Dermis blood vessel endothelial cell (primary cell): Measurements from ENCODE around the gene PARP12. TPM values are rescaled to one million over a fixed set of nuclear protein-coding genes. Genes with fewer than 3 reads are reported as not detected.
"Not testable (repeated sequence)": the region's sequence is repeated elsewhere in the genome, so short reads cannot be mapped to it uniquely, and the experiment has no call there.

Experiments
- DNase-seq: peaks from one replicate; pipeline ENCODE4 v3.0.0; 2010
- total RNA-seq: library from RNA; depleted of rRNA; stranded (reverse); fragments of >200 nt; gene quantifications from 2 replicates; pipeline ENCODE4 v1.2.3, GENCODE V29; 2014

PARP12 gene
- total RNA-seq, result 98.3 and 107 TPM in 2 replicates

DNA sequence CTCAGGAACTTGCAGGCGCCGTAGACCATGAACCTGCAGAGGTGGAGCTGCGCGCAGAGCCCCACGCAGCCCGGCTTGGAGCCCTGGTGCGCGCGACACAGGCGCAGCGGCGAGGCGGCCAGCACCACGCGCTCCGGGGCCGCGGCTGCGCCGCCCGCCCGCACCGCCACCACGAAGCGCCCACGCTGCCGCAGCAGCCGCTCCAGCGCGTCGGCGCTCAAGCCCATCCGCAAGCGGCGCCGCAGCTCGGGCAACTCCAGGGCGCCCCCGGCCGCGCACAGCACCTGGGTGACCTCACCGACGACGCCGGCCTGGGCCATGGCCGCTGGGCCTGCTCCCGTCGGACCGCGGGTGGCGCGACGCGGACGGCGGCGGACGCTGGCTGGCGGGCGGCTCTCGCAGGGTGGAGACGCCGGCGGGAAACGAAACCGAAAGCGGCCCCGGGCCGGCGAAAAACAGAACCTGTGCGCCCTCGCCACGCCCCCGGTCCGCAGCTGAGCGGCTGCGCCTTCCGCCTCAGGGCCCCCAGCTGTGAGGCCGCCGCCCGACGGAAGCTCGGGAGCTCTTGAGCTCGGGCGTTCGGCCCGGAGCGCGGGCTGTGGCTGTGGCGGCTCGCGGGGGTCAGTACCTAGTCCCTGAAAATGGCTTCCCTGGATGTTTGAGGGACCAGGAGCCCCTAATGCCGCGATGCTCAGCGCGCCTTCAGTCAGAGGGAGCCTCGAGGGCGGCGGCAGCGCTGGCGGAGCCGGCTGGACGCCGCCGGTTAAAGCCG is at the start of gene PARP12:
PARP12 (minus strand) TSS at position 424 of the 772 bp plus-strand sequence; CDS start at position 320, 104 bp downstream.
- DNase-seq, result peak; percentile 89

DNA sequence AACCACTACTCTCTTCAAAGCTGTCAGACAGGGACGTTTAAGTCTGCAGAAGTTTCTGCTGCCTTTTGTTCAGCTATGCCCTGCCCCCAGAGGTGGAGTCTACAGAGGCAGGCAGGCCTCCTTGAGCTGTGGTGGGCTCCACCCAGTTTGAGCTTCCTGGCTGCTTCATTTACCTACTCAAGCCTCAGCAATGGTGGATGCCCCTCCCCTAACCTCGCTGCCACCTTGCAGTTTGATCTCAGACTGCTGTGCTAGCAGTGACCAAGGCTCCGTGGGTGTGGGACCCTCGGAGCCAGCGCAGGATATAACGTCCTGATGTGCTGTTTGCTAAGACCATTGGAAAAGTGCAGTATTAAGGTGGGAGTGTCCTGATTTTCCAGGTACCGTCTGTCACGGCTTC is 46.0 kb upstream of the PARP12 start:
- DNase-seq, result not testable (repeated sequence)

DNA sequence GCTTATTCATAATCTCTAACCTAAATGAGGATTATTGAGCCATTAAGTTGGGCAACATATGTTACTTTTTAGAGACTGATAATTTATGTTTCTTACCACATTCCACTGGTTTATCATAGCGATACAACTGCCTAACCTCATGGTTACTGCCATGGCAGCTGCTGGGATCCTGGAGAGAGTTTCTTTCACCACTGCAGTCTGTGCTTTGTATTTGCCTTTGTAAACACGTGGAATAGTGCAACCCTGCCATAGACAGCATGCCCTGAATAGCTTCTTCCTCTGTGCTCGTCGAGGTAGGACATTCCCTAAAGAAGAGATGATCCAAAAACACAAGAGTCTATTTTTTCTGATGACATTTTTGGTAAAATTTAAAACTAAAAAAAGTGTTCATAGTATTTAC is 33.7 kb upstream of the PARP12 start:
- DNase-seq, result no peak

DNA sequence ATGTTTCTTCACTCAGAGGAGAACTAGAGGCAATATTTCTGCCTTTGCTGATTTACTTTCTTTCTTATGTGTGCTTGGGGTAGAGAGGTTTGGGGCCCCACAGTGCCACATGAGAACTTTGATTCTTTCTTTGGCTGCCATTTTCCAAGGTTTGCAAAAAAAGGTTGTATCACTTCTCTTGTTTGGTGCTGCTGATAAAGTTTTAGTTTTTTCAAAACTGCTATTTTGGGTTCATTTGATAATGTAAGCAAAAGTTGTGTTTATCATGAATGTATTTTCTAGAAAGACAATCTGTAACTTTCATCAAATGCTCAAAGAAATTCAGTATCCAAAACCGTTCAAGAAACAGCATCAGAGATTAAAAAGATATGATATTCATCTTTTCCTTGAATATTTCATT is 30.6 kb upstream of the PARP12 start:
- no peak for DNase-seq

GRCh38 chr7:140085447-140085846 is 22.7 kb upstream of the PARP12 start:
- peak; percentile 10 for DNase-seq

GRCh38 chr7:140084972-140085371 is 22.2 kb upstream of the PARP12 start:
- peak; percentile 31 for DNase-seq

- DNase-seq, result no peak
Measured at GRCh38 chr7:140084142-140084655, 21.4 kb upstream of the PARP12 start.

DNA sequence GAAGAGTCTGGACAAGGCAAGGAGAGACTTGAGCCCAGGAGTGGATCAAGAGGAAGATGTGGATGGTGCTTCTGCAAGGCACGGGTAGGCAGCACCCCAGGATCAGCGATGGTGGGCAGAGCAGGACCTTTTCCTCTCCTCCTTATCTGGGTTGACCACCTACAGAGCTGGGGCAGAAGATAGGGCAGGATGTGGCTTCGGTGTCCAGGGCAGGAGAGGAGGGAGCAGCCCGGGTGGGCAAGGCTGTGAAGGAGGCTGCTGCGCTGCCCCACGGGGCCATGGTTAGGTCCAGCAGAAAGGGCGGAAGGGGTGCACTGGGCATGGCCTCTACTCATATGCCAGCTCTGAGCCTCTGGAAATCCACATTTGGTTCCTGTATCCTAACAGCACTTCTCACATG is 20.0 kb upstream of the PARP12 start:
- DNase-seq, result no peak

GRCh38 chr7:140081774-140082425 is 19.1 kb upstream of the PARP12 start:
- no peak for DNase-seq

DNA sequence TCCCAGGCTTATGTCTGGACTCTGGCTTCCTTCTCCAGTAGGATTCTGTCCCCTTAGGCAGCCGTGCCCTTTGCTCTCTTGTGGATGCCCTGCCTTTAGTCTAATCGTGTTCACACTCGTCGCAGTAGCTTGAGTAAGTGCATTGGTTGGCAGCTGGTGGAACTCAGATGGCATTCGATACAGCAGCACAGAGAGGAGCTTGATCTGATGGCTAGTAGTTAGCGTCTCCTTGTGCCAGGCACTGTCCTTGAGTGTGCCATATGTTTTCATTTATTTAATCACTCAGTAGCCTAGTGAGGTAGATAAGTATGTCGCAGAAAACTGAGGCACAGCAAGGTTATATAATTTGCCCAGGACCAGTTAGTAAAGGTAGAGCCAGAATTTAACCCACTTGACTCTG is 18.2 kb upstream of the PARP12 start:
- no peak for DNase-seq

DNA sequence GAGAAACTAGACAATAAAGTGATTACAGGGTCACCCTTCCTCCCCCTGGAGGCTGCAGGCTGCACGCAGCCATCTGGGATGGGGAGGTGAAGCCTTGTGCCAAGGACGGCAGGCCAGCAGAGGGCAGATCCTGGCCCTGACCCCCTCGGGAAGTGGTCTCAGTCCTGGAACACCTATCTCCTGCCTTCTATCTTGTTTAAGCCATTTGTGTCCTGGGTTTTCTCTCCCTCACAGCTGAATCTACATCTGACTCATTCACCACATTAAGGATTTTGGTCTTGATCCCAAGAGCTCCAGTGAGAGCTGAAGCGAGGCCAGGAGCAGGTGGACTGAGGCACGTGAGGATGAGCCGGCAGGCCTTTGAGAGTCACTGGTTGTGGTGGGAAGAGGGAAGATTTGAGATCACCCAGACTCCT is 16.4 kb upstream of the PARP12 start:
- DNase-seq, result peak; percentile 51

GRCh38 chr7:140078392-140078791 is 15.6 kb upstream of the PARP12 start:
- DNase-seq, result no peak

GRCh38 chr7:140074780-140075179 is 12.0 kb upstream of the PARP12 start:
- DNase-seq, result no peak

DNA sequence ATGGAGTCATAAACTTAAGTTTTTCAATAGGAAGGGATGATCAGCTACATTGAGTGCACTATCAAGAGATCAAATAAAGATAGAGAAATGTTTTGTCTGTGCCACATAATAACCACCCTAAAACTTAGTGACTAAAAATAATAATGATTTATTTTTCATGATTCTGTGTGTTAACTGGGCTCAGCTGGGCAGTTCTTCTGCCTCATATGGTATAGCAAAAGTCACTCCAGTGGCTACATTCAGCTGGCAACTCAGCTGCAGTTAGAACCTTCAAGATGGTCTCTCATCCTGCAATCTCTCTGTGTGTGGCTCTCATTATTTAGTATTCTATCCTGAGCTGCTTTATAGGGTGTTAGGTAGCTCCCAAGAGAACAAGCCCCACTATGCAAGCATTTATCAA is 7.8 kb upstream of the PARP12 start:
- no peak for DNase-seq

- DNase-seq, result no peak
Measured at GRCh38 chr7:140069298-140069949, 6.7 kb upstream of the PARP12 start.

DNA sequence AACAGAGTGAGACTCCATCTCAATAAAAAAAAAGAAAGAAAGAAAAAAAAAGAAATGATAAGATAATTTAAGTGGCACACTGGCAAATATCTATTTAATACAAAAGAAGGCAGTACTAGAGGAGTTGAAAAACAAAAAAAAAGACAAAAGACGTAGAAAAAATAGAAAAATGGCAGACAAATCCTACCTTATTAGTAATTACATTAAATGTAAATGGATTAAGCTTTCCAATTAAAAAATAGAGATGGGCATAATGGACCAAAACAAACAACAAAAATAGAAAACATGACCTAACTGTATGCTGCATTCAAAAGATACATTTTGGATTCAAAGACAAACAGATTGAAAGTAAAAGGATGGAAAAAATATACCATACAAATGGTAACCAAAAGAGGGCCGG is 5.3 kb upstream of the PARP12 start:
- no peak for DNase-seq

- DNase-seq, result no peak
Measured at GRCh38 chr7:140067052-140067451, 4.3 kb upstream of the PARP12 start.

DNA sequence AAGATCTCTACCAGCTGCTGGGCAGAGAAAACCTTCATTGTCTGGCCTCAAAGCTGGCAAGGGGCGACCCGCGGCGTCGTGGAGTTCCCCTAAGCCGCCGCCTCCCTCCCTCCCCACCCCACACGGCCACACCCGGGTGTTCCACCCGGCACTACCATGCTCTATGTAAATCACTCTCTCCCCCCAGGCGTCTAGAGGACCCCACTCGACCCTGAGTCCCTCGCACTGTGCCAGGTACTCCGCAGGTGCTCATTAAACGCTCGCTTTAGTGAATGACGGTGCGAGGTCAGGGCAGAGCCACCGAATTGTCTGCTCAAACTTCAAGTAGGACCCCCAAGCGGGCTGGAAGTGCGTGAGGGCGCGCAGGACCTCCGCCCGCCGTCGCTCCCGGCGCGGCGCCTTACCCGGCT is 628 bp downstream of the PARP12 start:
- DNase-seq, result peak; percentile 48

- no peak for DNase-seq
Measured at GRCh38 chr7:140061607-140061930, 1.2 kb downstream of the PARP12 start.

GRCh38 chr7:140060788-140061606 is 1.8 kb downstream of the PARP12 start:
- peak; percentile 90 for DNase-seq

- DNase-seq, result no peak
Measured at GRCh38 chr7:140060243-140060630, 2.5 kb downstream of the PARP12 start.
